ENCODE data around the gene CFAP100.

GRCh38 chr3:126466886-126467610 is 72.3 kb downstream of the CFAP100 start:
- TF ChIP-seq CTCF (IDR thresholded peaks at IDR 0.05; ENCODE audit: insufficient read depth, low read depth, low read length), result no peak
- TF ChIP-seq EZH2 (IDR thresholded peaks at IDR 0.05; ENCODE audit: insufficient read depth, low read length), result no peak
